HG03442 (cell line): ENCODE data around the gene PTPRK.

Experiments used
- ATAC-seq: cut with Tn5 transposase; IDR thresholded peaks from one replicate; pipeline ENCODE4 v1.9.1; 2021; ENCODE audit warnings: mild to moderate bottlenecking, moderate library complexity; ENCODE audit not compliant: unreplicated experiment

The PTPRK gene

DNA sequence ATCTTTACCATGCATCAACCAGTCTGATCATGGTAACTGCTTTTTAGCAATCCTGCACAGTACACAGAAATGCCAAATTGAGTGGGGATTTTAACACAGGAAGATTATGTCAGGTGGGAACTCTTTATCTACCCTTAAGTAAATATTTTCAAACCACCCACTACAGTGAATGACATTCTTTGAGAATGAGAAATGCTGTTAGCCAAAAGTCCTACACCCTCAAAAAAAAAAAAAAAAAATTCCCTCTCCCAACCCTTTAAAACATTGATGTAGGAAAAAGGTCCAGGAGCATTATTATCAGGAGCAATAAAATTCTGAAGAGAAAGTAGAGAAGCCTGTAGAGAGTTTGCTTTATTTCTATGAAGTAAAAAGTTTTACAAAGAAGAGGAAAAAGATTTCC, 312.3 kb downstream of the PTPRK start:
- no peak for ATAC-seq

DNA sequence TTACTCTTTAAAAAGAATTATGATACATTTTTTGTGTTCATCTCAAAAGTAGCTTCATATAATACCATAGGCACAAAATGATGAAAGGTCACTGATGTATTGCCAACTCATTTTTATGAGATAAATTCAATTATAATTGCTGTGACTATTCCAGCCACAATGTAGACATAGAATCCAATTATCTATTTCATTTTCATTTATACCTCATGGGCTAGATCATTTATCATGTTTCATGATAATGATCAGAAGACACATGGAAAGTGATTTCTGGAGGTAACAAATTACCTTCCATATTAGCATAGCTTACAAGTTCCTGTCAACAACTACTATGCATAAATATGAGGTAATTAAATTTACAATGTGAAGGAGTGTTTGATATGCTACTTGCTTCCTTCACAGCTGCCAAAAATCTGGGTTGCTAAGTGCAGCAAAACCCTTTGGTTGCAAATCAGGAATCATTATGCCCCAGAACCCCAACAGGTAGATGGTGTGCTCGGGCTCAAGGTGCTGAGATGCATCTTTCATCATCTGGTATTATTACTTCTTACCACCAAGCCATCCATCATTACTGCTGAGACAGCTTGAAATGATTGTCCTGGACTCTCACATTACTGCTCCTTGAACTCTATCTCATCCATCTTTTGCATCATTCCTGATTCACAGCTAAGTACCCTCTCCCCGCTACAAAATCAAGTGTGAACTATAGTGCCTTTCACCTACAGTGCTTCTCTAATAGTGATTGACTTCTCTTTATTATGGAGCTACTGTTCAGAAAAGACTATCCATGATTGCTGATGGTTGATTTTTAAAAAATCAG, 313.6 kb downstream of the PTPRK start:
- no peak for ATAC-seq

- ATAC-seq = no peak
Observed at GRCh38 chr6:128204616-128205015, 315.8 kb downstream of the PTPRK start.

- no peak for ATAC-seq
Observed at GRCh38 chr6:128202169-128202765, 318.1 kb downstream of the PTPRK start.

- ATAC-seq = no peak
Observed at GRCh38 chr6:128200789-128201188, 319.6 kb downstream of the PTPRK start.

- ATAC-seq = no peak
Observed at GRCh38 chr6:128199461-128199860, 320.9 kb downstream of the PTPRK start.

DNA sequence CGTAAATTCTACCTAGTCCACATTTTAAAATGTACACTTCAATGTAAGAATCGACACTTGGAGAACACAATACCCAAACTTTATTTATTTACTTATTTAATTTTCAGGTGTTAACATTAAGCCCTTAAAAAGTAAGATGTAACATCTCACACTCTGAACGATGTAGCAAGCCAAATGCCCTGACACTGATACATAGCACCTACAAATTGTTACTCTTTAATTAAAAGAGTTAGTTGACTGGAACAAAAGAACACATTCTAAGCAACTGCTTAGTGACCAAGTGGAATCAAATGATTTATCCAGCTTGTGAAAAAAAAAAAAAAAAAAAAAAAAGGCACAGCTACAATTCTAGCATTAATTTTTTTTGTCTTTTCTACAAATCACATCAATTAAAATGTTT, 327.4 kb downstream of the PTPRK start:
- ATAC-seq = no peak

DNA sequence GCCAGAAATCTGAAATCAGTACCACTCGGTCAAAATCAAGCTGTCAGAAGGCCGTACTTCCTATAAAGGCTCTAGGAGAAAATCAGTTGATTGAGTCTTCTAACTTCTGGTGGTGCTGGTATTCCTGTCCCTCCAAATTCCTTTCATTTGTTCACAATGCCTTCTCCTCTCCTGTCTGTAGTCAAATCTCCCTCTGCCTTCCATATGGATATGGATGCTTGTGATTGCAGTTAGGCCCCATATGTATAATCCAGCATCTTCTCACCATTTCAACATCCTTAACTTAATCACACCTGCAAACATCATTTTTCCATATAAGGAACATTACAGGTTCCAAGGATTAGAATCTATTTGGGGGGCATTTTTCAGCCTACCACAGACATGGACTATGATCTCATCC, 331.7 kb downstream of the PTPRK start:
- no peak for ATAC-seq

DNA sequence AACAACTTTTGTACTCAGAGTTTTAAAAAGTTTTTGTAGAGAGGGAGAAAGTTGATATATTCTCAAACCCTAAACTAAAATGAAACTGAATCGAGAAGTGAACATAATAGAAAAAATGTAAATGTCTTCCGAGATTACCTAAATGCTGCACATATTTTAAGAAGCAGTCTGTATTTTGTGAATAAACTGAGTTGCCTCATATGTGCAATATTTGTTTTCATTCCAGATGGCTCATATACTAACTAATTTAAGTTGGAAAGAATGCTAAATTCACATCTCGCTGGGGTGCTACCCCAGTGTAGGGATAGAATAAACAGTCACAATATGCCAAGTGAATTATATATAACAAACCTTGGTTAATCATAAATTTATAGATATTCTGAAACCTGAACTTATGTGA, 333.7 kb downstream of the PTPRK start:
- no peak for ATAC-seq

GRCh38 chr6:128179876-128180438, 340.4 kb downstream of the PTPRK start:
- no peak for ATAC-seq

GRCh38 chr6:128174724-128175123, 345.7 kb downstream of the PTPRK start:
- ATAC-seq = no peak

DNA sequence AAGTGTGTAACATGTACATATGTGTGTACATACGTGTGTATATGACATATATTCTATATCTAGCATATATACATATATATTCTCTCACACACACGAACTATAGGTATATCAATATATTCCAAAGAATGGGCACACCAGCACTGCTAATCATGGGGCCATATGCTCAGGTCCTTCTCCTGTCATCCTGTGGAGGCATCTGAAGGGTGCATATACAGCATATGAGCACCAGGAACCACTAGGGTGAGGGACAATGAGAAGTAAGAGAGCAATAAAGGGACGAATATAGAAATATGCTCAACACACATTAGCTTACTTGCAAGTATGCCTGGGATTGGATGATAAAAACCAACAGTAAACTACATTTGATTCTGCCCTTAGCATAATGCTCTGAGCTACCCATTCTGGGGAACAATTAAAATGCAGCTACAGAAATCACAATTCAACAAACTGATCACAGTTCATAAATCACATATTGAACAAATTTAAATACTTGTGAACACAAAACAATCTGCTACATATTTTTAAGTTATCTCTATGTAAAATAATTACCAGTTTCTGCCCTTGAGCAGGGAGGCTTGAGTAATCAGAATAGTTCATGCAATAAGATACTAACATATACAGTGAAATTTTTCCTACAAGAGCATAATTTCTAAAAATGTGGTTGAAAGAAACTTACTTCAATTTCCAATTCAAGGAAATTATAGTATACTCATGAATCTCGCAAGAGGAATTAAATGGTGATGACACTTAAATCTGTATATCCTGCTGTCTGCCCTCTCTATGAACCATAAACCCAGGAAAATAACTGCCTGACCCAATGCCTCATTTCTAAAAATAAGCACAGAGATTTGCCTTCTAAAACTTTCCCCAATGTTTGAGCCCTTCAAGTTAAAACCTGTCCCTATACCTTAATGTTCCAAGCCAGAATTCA, 347.4 kb downstream of the PTPRK start:
- ATAC-seq = no peak

DNA sequence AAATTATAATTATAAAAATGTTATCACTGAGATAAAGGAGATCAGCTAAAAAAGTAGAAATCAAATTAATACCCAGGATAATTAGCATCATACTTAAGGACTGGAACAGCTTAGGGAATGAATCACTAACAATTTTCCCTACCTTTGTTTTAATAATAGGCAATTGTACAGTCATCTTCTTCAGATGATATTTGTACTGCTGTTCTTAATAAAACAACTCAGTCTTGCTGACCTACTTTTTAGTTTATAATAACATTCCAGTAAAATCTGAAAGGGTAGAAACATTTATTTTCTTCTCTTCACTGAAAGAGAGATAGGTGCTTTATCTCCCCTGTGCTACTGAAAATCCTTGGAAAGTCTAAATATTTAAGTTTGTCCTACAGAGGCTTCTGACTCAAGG, 348.3 kb downstream of the PTPRK start:
- no peak for ATAC-seq

DNA sequence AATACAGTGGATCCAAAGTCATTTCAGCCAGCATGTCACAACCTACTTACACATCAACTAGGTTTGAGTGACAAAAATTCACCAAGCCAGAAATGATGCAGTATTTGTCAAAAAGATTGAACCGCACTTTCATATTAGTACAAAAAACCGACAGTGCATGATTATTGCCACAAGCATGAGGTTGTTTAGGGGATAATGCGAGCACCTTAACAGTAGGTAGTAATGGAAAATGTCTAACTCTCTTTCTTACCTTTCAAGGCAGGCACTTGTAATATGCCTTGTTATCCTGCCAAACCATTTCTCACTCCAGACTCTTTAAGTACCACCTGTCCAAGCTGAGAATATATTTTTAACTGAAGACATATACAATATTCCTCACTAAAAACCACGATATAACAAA, 349.2 kb downstream of the PTPRK start:
- ATAC-seq = no peak

DNA sequence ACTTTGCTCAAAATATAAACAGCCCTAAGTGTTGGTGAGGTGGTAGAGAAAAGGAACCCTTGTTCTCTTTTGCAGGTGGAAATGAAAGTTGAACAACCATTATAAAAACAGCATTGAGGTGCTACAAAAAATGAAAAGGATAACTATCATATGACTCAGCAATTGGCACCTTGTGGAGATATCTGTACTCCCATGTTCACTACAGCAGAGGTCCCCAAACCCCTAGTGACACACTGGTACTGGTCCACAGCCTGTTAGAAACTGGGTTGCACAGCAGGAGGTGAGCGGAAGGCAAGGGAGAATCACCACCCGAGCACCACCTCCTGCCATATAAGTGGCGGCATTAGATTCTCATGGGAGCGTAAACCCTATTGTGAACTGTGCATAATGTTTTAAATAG, 352.2 kb downstream of the PTPRK start:
- no peak for ATAC-seq

GRCh38 chr6:128167552-128167951, 352.8 kb downstream of the PTPRK start:
- no peak for ATAC-seq

DNA sequence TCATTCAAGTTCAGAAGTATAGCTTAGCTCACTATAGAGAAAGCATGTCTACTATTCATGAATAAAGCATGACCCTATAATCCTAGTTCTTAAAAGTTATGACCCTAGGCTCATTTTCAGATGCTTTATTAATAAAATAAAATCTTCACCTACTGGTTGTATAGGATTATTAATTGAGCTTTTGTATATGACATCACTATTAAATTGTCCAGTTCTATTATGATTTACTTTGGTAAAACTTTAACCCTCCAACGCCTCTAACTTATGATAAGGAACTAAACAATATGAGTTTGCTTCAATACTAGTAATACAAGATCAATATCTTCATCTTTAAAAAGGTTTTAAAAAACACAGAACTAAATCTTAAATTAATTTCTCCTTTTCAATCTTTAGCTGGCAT, 356.1 kb downstream of the PTPRK start:
- no peak for ATAC-seq

GRCh38 chr6:128162423-128162822, 358.0 kb downstream of the PTPRK start:
- no peak for ATAC-seq

GRCh38 chr6:128161839-128162238, 358.6 kb downstream of the PTPRK start:
- no peak for ATAC-seq

GRCh38 chr6:128161263-128161662, 359.1 kb downstream of the PTPRK start:
- ATAC-seq = no peak

DNA sequence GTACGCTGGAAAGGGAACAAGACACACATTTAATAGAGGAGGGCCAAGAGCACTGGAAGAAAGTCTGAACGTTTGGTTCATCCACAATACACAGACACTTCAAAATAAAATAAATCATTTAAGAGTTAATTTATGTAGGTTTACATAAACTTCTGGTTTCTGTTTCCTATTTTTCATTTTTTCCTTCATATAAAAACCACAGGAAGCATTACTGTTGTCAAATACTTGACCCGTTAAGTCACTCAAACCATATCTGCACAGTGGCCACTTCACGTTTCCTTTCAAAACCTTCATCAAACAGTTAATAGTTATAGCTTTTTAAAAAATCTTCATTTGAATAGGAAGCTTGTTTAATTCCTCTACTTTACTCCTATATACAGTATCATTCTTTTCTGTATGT, 361.9 kb downstream of the PTPRK start:
- ATAC-seq = no peak
